ENCODE measurements around the gene CUL4B.

- peak; percentile 74 for TF ChIP-seq GABPA (IDR thresholded peaks at IDR 0.05; ENCODE audit: low read depth)
- no peak for TF ChIP-seq REST (IDR thresholded peaks at IDR 0.05; ENCODE audit: low read depth, low read length)
- 0 out of 2 replicates have a peak, but pooled peaks have one; percentile 32 for TF ChIP-seq ATF3 (IDR thresholded peaks at IDR 0.05; ENCODE audit: borderline replicate concordance, extremely low read depth, low read depth, low read length)
- no peak for TF ChIP-seq EZH2 (IDR thresholded peaks at IDR 0.05; ENCODE audit: borderline replicate concordance, control insufficient read depth, low read depth, low read length)
These were observed at the start of gene CUL4B for GRCh38 chrX:120560842-120561633.

All from GM12878 (cell line).